Left ventricle myocardium inferior (tissue), 1 donor: ENCODE measurements around the gene BORA. TPM values are rescaled to one million over a fixed set of nuclear protein-coding genes. Genes with fewer than 3 reads are reported as not detected.
A peak's percentile ranks its signal among the peaks of the same experiment; 100 is the strongest.
"Not testable (repeated sequence)": the region's sequence is repeated elsewhere in the genome, so short reads cannot be mapped to it uniquely, and the experiment has no call there.

Source experiments
- DNase-seq: peaks from one replicate; pipeline ENCODE4 v3.0.0-alpha.2; 2020
- H3K27ac ChIP-seq: fragments of 200-600 bp; replicated peaks from 2 replicates; pipeline ENCODE4 v1.8.0; 2021
- H3K27me3 ChIP-seq: fragments of 200-600 bp; 2 replicates; pipeline ENCODE4 v1.8.0; 2021; ENCODE audit warnings: low read depth
- H3K36me3 ChIP-seq: fragments of 200-600 bp; 2 replicates; pipeline ENCODE4 v1.8.0; 2021
- H3K4me1 ChIP-seq: fragments of 200-600 bp; 2 replicates; pipeline ENCODE4 v1.8.0; 2021
- H3K4me3 ChIP-seq: fragments of 200-600 bp; 2 replicates; pipeline ENCODE4 v1.8.0; 2021; ENCODE audit warnings: mild to moderate bottlenecking, moderate library complexity
- H3K9me3 ChIP-seq: fragments of 200-600 bp; replicated peaks from 2 replicates; pipeline ENCODE4 v1.8.0; 2021
- intact Hi-C: fragments of 100-400 bp; cut with micrococcal nuclease; formaldehyde crosslinking; loops from one replicate; pipeline ENCODE4 v1.11.0; 2022
- total RNA-seq: library from RNA; stranded (reverse); fragmentation: NEBNext Ultra II Directional; extraction: Animal tissue kit (Norgen Biotek cat#: 25700); gene quantifications from one replicate; pipeline ENCODE4 v1.2.1, GENCODE V29; 2021
- TF ChIP-seq, protein P1 (sequence below): fragments of 200-600 bp; IDR thresholded peaks from 2 replicates; pipeline ENCODE4 v1.8.0; 2021; ENCODE audit warnings: antibody characterized with exemption, mild to moderate bottlenecking, borderline replicate concordance
- donor health status: DM: no; HTN: yes; CAD: no; lungs with severe emphysema.

BORA gene
- total RNA-seq, 1 donor from 2014 or later = 0.55 TPM

- Histone ChIP-seq H3K27me3 (no peaks in the 10 kb centered on the region), H3K36me3 (peaks cover 100% of the 10 kb centered on the region), H3K9me3 (no peaks in the 10 kb centered on the region), H3K4me3 (no peak overlapping the region), H3K27ac (no peak overlapping the region), H3K4me1 (no peaks in the 10 kb centered on the region)
- TF ChIP-seq, protein P1, sequence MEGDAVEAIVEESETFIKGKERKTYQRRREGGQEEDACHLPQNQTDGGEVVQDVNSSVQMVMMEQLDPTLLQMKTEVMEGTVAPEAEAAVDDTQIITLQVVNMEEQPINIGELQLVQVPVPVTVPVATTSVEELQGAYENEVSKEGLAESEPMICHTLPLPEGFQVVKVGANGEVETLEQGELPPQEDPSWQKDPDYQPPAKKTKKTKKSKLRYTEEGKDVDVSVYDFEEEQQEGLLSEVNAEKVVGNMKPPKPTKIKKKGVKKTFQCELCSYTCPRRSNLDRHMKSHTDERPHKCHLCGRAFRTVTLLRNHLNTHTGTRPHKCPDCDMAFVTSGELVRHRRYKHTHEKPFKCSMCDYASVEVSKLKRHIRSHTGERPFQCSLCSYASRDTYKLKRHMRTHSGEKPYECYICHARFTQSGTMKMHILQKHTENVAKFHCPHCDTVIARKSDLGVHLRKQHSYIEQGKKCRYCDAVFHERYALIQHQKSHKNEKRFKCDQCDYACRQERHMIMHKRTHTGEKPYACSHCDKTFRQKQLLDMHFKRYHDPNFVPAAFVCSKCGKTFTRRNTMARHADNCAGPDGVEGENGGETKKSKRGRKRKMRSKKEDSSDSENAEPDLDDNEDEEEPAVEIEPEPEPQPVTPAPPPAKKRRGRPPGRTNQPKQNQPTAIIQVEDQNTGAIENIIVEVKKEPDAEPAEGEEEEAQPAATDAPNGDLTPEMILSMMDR = no peak
- intact Hi-C loops = no loop called here
- DNase-seq = no peak
Measured at GRCh38 chr13:72763411-72763810, 35.7 kb downstream of the BORA start.

DNA sequence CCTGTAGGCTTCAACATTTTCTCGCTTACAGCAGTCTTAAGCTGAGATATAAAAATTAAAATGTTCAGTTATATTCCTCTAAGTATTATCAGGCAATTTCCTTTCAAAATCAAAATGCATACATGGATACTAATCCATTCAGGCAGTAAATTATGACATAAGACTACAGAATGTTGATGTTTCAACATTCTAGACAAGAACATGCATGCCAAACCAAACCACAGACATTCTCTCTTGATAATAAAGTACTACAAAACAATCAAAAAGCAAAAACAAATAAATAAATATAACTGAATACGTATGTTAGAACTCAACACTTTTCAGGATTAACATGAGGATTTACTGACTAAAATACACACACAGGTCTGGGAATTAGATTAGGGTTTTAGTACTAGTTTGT, 46.3 kb downstream of the BORA start:
- intact Hi-C loops = no loop called here
- TF ChIP-seq, protein P1 = no peak
- Histone ChIP-seq H3K27me3 (no peaks in the 10 kb centered on the region), H3K36me3 (peaks cover 92% of the 10 kb centered on the region), H3K27ac (no peak overlapping the region), H3K4me1 (peaks cover 5% of the 10 kb centered on the region), H3K9me3 (no peaks in the 10 kb centered on the region), H3K4me3 (no peak overlapping the region)
- no peak for DNase-seq

DNA sequence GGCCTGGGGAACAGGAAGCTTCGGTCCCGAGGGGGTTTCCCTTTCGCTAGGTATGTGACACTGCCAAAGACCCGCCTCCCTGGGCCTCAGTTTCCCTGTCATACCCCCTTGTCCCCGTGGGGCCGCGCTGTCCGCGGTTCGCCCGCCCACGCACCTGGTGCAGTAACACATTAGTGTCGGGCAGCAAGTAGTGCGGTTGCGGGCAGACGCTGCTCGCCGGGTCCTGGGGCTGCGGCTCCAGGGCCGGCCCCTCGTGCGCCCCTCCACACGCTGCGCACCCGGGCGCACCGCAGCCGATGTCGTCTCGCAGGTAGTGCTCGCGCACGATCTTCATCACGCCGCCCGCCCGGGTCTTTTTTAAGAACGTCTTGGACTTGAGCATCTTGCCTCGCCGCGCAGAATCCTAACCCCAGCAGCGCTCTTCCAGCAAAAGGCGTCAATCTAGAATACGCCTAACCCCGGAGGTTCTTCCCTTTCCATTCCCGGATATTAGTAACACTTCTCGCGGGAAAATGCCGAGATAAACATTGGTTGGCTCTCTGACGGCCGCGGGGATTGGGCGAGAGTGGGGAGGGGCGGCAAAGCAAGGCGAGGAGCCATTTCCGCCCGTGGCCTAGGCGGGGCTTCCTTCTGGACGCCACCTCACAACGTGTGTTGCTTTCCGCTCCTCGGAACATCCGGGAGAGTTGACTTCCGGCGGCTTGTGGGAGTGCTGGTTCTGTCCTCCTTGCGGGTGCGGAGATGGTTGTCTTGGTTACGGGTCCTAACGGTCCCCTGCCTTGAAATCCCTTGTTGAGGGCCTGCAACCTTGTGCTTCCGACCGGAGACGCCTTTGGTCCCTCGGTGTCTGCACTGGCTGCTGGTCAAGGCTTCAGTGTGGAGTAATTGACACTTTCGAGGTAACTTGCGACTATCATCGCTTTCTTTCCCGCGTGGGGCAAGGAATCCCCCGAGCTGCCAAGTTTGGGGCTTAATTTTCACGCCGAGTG, 54.0 kb downstream of the BORA start, which contains the start of the genes DIS3 and PIBF1:
TSS of gene DIS3 (minus strand) at position 450 of the 989 bp plus-strand sequence. CDS start at position 382, 68 bp downstream.
TSS of gene PIBF1 (plus strand) at position 683 of the 989 bp plus-strand sequence. CDS start 1,337 bp downstream, outside the sequence.
- DNase-seq = peak; percentile 97
- Histone ChIP-seq H3K27me3 (no peaks in the 10 kb centered on the region), H3K4me3 (peak within 1 kb of the TSS; percentile 92), H3K4me1 (peaks cover 75% of the 10 kb centered on the region), H3K36me3 (peaks cover 32% of the 10 kb centered on the region), H3K9me3 (no peaks in the 10 kb centered on the region), H3K27ac (peak within 1 kb of the TSS; percentile 91)
- intact Hi-C loops = no loop called here
- TF ChIP-seq, protein P1 = peak; percentile 16

DNA sequence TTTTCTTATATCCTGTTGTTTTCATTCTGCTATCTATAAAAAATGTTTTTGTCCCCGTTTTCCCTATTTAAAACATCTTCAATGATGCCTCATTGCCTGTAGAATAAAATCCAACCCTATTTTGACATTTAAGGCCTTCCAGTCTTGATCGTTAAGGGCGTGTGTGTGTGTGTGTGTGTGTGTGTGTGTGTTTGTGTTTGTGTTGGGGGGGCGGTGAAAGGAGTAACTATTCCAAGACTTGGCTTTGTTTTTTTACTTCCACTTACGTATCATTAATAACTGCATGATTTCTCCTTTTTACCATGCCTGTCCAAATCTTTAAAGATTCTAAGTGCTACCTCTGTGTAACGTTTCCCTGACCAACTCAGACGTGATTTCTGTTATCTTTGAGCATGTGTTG, 55.0 kb downstream of the BORA start:
- no peak for DNase-seq
- TF ChIP-seq, protein P1 = no peak
- Histone ChIP-seq H3K4me1 (peaks cover 75% of the 10 kb centered on the region), H3K27me3 (no peaks in the 10 kb centered on the region), H3K36me3 (peaks cover 27% of the 10 kb centered on the region), H3K27ac (peak overlapping the region; percentile 91), H3K9me3 (no peaks in the 10 kb centered on the region), H3K4me3 (peak overlapping the region; percentile 92)
- intact Hi-C loops = no loop called here

DNA sequence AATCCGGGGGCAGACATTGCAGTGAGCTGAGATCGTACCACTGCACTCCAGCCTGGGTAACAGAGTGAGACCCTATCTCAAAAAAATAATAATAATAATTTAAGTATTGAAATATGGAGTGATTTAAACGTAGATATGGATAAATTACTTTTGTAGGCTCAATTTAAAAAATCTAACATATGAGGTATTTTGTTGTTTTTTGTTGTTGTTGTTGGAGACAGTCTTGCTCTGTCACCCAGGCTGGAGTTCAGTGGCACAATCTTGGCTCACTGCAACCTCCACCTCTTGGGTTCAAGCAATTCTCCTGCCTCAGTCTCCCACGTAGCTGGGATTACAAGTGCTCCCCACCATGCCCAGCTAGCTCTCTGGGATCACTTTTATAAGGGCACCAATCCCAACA, 57.0 kb downstream of the BORA start:
- H3K27ac ChIP-seq, H3K4me3 ChIP-seq, intact Hi-C loops, H3K27me3 ChIP-seq, H3K9me3 ChIP-seq, DNase-seq: not testable (repeated sequence)
- Histone ChIP-seq H3K4me1 (peaks cover 75% of the 10 kb centered on the region), H3K36me3 (peaks cover 21% of the 10 kb centered on the region)

- Histone ChIP-seq H3K4me1 (peaks cover 47% of the 10 kb centered on the region), H3K27me3 (no peaks in the 10 kb centered on the region), H3K9me3 (no peaks in the 10 kb centered on the region), H3K36me3 (peaks cover 50% of the 10 kb centered on the region), H3K27ac (peak overlapping the region; percentile 29), H3K4me3 (no peak overlapping the region)
- intact Hi-C loops = no loop called here
- TF ChIP-seq, protein P1 = no peak
- DNase-seq = no peak
Measured at GRCh38 chr13:72788831-72789230, 61.1 kb downstream of the BORA start.
